H1 (cell line): ENCODE data around the gene FBN3. TPM values are rescaled to one million over a fixed set of nuclear protein-coding genes. Genes with fewer than 3 reads are reported as not detected.

Source experiments
- CTCF ChIA-PET: fragments of 300-600 bp; sonication (Branson Sonifier 250); formaldehyde crosslinking; loops from one replicate; lab custom pipeline; 2021; ENCODE audit not compliant: partially characterized antibody; lab: Charles Lee
- POLR2A ChIA-PET: fragments of 300-600 bp; sonication (Branson Sonifier 250); formaldehyde crosslinking; loops from one replicate; lab custom pipeline; 2021; ENCODE audit warnings: inconsistent platforms; ENCODE audit not compliant: partially characterized antibody; lab: Charles Lee
- DNase-seq, 2 experiments: peaks; one replicate each; pipeline versions ENCODE4 v3.0.0 to v3.0.0-alpha.2; 2010 to 2022; ENCODE audit warnings: low spot score in 2 of 2, low read depth in 1 of 2, mixed read lengths in 1 of 2
- FAIRE-seq: peaks from 2 replicates; lab custom pipeline; 2011; peaks lifted over from hg19 to GRCh38; lab: Jason Lieb, UNC
- H2AFZ ChIP-seq: 2 replicates; pipeline ENCODE4 v1.8.1; 2012; ENCODE audit warnings: low read length, inconsistent platforms
- H2AK5ac ChIP-seq: 2 replicates; pipeline ENCODE4 v1.6.1; 2013; ENCODE audit warnings: low read depth, low read length
- H2BK120ac ChIP-seq: replicated peaks from 2 replicates; pipeline ENCODE3; 2013; ENCODE audit warnings: low read depth, low read length, inconsistent platforms
- H2BK12ac ChIP-seq: 2 replicates; pipeline ENCODE4 v1.6.1; 2013; ENCODE audit warnings: low read depth, low read length
- H2BK15ac ChIP-seq: 2 replicates; pipeline ENCODE4 v1.6.1; 2013; ENCODE audit warnings: low read length
- H2BK20ac ChIP-seq: 2 replicates; pipeline ENCODE4 v1.6.1; 2013; ENCODE audit warnings: low read length
- H2BK5ac ChIP-seq: 2 replicates; pipeline ENCODE4 v1.6.1; 2013; ENCODE audit warnings: low read depth, low read length
- H3K14ac ChIP-seq: 2 replicates; pipeline ENCODE4 v1.6.1; 2013; ENCODE audit warnings: inconsistent platforms; ENCODE audit not compliant: insufficient read length
- H3K18ac ChIP-seq: 2 replicates; pipeline ENCODE4 v1.6.1; 2013; ENCODE audit warnings: low read length; ENCODE audit errors: extremely low read depth
- H3K23ac ChIP-seq: 2 replicates; pipeline ENCODE4 v1.6.1; 2013; ENCODE audit warnings: inconsistent platforms; ENCODE audit not compliant: insufficient read length
- H3K23me2 ChIP-seq: 2 replicates; pipeline ENCODE4 v1.6.1; 2013; ENCODE audit warnings: low read depth, low read length
- H3K27ac ChIP-seq: 2 replicates; pipeline ENCODE4 v1.6.1; 2011; ENCODE audit warnings: low read depth, low read length, inconsistent platforms
- H3K27me3 ChIP-seq, 4 experiments: replicated peaks in 1 of 4; 1 replicate in 1 of 4; 2 replicates in 3 of 4; pipeline versions ENCODE4 v1.6.1 to v1.8.1; 2011 to 2013; ENCODE audit warnings: low read length in 3 of 4, mild to moderate bottlenecking in 3 of 4, inconsistent platforms in 2 of 4, mixed read lengths in 2 of 4, moderate library complexity in 1 of 4; ENCODE audit not compliant: control insufficient read depth in 3 of 4, insufficient read depth in 3 of 4; ENCODE audit errors: extremely low read depth in 1 of 4
- H3K36me3 ChIP-seq, 4 experiments: 2 replicates each; pipeline versions ENCODE4 v1.6.1 to v1.8.1; 2011 to 2013; ENCODE audit warnings: mild to moderate bottlenecking in 4 of 4, low read length in 3 of 4, moderate library complexity in 2 of 4, control low read depth in 1 of 4, inconsistent platforms in 1 of 4; ENCODE audit not compliant: insufficient read depth in 4 of 4, control insufficient read depth in 2 of 4
- H3K4ac ChIP-seq: replicated peaks from 2 replicates; pipeline ENCODE3; 2013; ENCODE audit warnings: low read length, low read depth, mixed read lengths, inconsistent platforms; ENCODE audit not compliant: insufficient read length
- H3K4me1 ChIP-seq, 4 experiments: replicated peaks in 1 of 4; 1 replicate in 1 of 4; 2 replicates in 3 of 4; pipeline versions ENCODE4 v1.6.1 to v1.8.1; 2011 to 2013; ENCODE audit warnings: low read length in 3 of 4, inconsistent platforms in 2 of 4, mixed read lengths in 1 of 4; ENCODE audit not compliant: insufficient read depth in 4 of 4, control insufficient read depth in 3 of 4
- H3K4me2 ChIP-seq, 2 experiments: 2 replicates each; pipeline versions ENCODE4 v1.6.1 to v1.8.1; 2011 to 2013; ENCODE audit warnings: low read depth in 2 of 2, low read length in 2 of 2, control low read depth in 1 of 2, inconsistent platforms in 1 of 2, mild to moderate bottlenecking in 1 of 2; ENCODE audit not compliant: insufficient read depth in 1 of 2
- H3K4me3 ChIP-seq, 4 experiments: fragments of 200-600, 300-600 bp in 1 of 4; sonication (generic), shearing (Covaris generic), sonication (Bioruptor Twin) in 1 of 4; 2 replicates each; pipeline versions ENCODE4 v1.5.1 to v1.8.1; 2011 to 2016; ENCODE audit warnings: low read length in 4 of 4, low read depth in 3 of 4, control low read depth in 2 of 4, inconsistent platforms in 2 of 4, mild to moderate bottlenecking in 2 of 4, mixed read lengths in 1 of 4, moderate library complexity in 1 of 4; ENCODE audit not compliant: insufficient read depth in 2 of 4; ENCODE audit errors: extremely low read depth in 1 of 4
- H3K56ac ChIP-seq: replicated peaks from 2 replicates; pipeline ENCODE3; 2013; ENCODE audit warnings: low read depth, mild to moderate bottlenecking, mixed read lengths, low read length, inconsistent platforms; ENCODE audit not compliant: insufficient read length
- H3K79me1 ChIP-seq: 2 replicates; pipeline ENCODE4 v1.6.1; 2013; ENCODE audit warnings: low read depth, low read length, control low read depth
- H3K79me2 ChIP-seq, 2 experiments: 2 replicates each; pipeline versions ENCODE4 v1.6.1 to v1.8.1; 2012 to 2013; ENCODE audit warnings: low read length in 2 of 2, mild to moderate bottlenecking in 2 of 2, inconsistent platforms in 1 of 2; ENCODE audit not compliant: insufficient read depth in 2 of 2, control insufficient read depth in 1 of 2
- H3K9ac ChIP-seq, 4 experiments: replicated peaks in 1 of 4; 1 replicate in 1 of 4; 2 replicates in 3 of 4; pipeline versions ENCODE4 v1.6.1 to v1.8.1; 2011 to 2013; ENCODE audit warnings: low read depth in 3 of 4, low read length in 3 of 4, control low read depth in 2 of 4, mild to moderate bottlenecking in 2 of 4, moderate library complexity in 2 of 4, inconsistent platforms in 1 of 4; ENCODE audit errors: extremely low read depth in 1 of 4
- H3K9me3 ChIP-seq, 2 experiments: 2 replicates each; pipeline versions ENCODE4 v1.6.1 to v1.8.1; 2012 to 2013; ENCODE audit warnings: mild to moderate bottlenecking in 2 of 2, moderate library complexity in 2 of 2, control low read depth in 1 of 2, inconsistent platforms in 1 of 2, low read depth in 1 of 2, low read length in 1 of 2, mixed read lengths in 1 of 2; ENCODE audit not compliant: insufficient read depth in 2 of 2
- H4K20me1 ChIP-seq, 2 experiments: replicated peaks in 1 of 2; 2 replicates each; pipeline versions ENCODE3 to v1.8.1; 2011 to 2013; ENCODE audit warnings: inconsistent platforms in 2 of 2, low read length in 2 of 2, mild to moderate bottlenecking in 1 of 2; ENCODE audit not compliant: insufficient read depth in 2 of 2, control insufficient read depth in 1 of 2
- H4K5ac ChIP-seq: 2 replicates; pipeline ENCODE4 v1.6.1; 2013; ENCODE audit warnings: low read length, low read depth, mixed read lengths, inconsistent platforms; ENCODE audit not compliant: insufficient read length
- H4K8ac ChIP-seq: 2 replicates; pipeline ENCODE4 v1.8.0; 2013; ENCODE audit warnings: mild to moderate bottlenecking, moderate library complexity, low read length, inconsistent platforms; ENCODE audit not compliant: insufficient read depth; ENCODE audit errors: extremely low read depth
- H4K91ac ChIP-seq: replicated peaks from 2 replicates; pipeline ENCODE3; 2013; ENCODE audit warnings: low read length, mixed read lengths, inconsistent platforms; ENCODE audit not compliant: insufficient read length
- BACH1 ChIP-seq: IDR thresholded peaks from 2 replicates; pipeline ENCODE4 v1.6.1; 2012; ENCODE audit warnings: low read length, improper control_type of control experiment
- MAX ChIP-seq: IDR thresholded peaks from 2 replicates; pipeline ENCODE4 v1.6.1; 2012; ENCODE audit warnings: inconsistent platforms
- RAD21 ChIP-seq, 2 experiments: IDR thresholded peaks in 1 of 2; conservative IDR thresholded peaks in 1 of 2; 2 replicates each; pipeline ENCODE4 v1.6.1; 2011; ENCODE audit warnings: low read depth in 2 of 2, low read length in 2 of 2, improper control_type of control experiment in 1 of 2, inconsistent platforms in 1 of 2, mild to moderate bottlenecking in 1 of 2, moderate library complexity in 1 of 2
- RFX5 ChIP-seq: IDR thresholded peaks from 2 replicates; pipeline ENCODE4 v1.6.1; 2011; ENCODE audit warnings: low read depth, low read length, improper control_type of control experiment, borderline replicate concordance
- RXRA ChIP-seq: IDR thresholded peaks from 2 replicates; pipeline ENCODE4 v1.6.1; 2011; ENCODE audit warnings: low read depth, mild to moderate bottlenecking, low read length, moderate library complexity; ENCODE audit not compliant: insufficient read depth
- WGBS, 2 experiments: shearing (Covaris generic) in 1 of 2; methylation state at CpG; one replicate each; pipeline versions ENCODE4 v1.1.6 to v1.1.7; 2013 to 2015; ENCODE audit warnings: low lambda C conversion rate in 2 of 2, mixed read lengths in 2 of 2, inconsistent platforms in 1 of 2, low coverage in 1 of 2, missing lambda C conversion rate in 1 of 2; ENCODE audit not compliant: insufficient replicate concordance in 2 of 2, insufficient coverage in 1 of 2, insufficient read length in 1 of 2; ENCODE audit errors: extremely low coverage in 1 of 2, missing lambda C conversion rate in 1 of 2; 5-methylcytosine and 5-hydroxymethylcytosine counted together
- polyA plus RNA-seq, 7 experiments: library from polyadenylated mRNA; depleted of rRNA in 3 of 7; stranded (reverse) in 5 of 7; unstranded in 2 of 7; fragments of >200 nt in 5 of 7; fragments of 200-250 nt in 2 of 7; gene quantifications; 1 replicate in 5 of 7; 2 replicates in 1 of 7; 4 replicates in 1 of 7; pipeline versions ENCODE4 v1.2.1 to v1.2.3, GENCODE V29; 2011 to 2013; ENCODE audit warnings: missing spikeins in 2 of 7, mixed read lengths in 2 of 7
- total RNA-seq: library from RNA; stranded (reverse); fragmentation: NEBNext Ultra II Directional; extraction: Animal tissue kit (Norgen Biotek cat#: 25700); gene quantifications from 2 replicates; pipeline ENCODE4 v1.2.1, GENCODE V29; 2021

The FBN3 gene
- total and polyA plus RNA-seq, 2 of the 8 experiments (the other 6 are each of a cell fraction or from before 2014, with no cell fraction given), result 37.1 to 38.7 TPM

- 95% methylated on average over 14 of the region's 14 CpGs; no CpG with 5 or more reads in 1 of the 2 experiments for WGBS, 2 experiments
- DNase-seq, result no peak
- H3K79me2 ChIP-seq, result peaks cover 0 to 19% of the 10 kb centered on the region in 2 experiments; a peak in 1 of 4 replicates
- no peak overlapping the region for H2AK5ac ChIP-seq
- no peak overlapping the region for H2BK120ac ChIP-seq
- no peak overlapping the region for H2BK15ac ChIP-seq
- no peak for TF ChIP-seq BACH1
- TF ChIP-seq RXRA, result no peak
- TF ChIP-seq RFX5, result no peak
- no peak for TF ChIP-seq RAD21 (IDR thresholded peaks at IDR 0.05 in 1 of 2, conservative IDR thresholded peaks at IDR 0.05 in 1 of 2; ENCODE audit: low read depth in 2 of 2, low read length in 2 of 2)
- no peak for TF ChIP-seq MAX
- TF ChIP-seq, all 59 proteins: peak for 0
- Histone ChIP-seq H2BK20ac (no peak overlapping the region), H3K9ac (no peak overlapping the region), H4K8ac (no peak overlapping the region), H3K4me3 (no peak overlapping the region), H3K79me1 (peaks cover 11% of the 10 kb centered on the region), H3K23ac (no peak overlapping the region), H3K27ac (no peak overlapping the region), H3K56ac (no peak overlapping the region), H3K4me2 (no peak overlapping the region), H2AFZ (no peak overlapping the region), H3K9me3 (no peaks in the 10 kb centered on the region), H3K18ac (no peak overlapping the region), H4K20me1 (no peaks in the 10 kb centered on the region), H2BK12ac (no peak overlapping the region), H3K36me3 (peaks cover 0 to 3% (median 0%) of the 10 kb centered on the region in 4 experiments; a peak in 3 of 8 replicates), H4K5ac (no peak overlapping the region), H3K23me2 (no peaks in the 10 kb centered on the region; the same call in 1 of the 2 replicates), H3K27me3 (no peaks in the 10 kb centered on the region), H4K91ac (no peak overlapping the region), H2BK5ac (no peak overlapping the region), H3K4ac (no peak overlapping the region), H3K4me1 (peaks cover 0 to 19% (median 9%) of the 10 kb centered on the region in 4 experiments; a peak in 6 of 7 replicates), H3K14ac (no peak overlapping the region)
- CTCF ChIA-PET, result interaction anchor here (0.6 to 1.2 kb wide), 4 partner anchors 10 to 130 kb away, joined by 3 to 5 read pairs (median 3); no protein-coding TSS in a partner anchor
- POLR2A ChIA-PET, result interaction anchor here (1.3 kb wide), 1 partner anchor 13 kb away, joined by 3 read pairs; no protein-coding TSS in a partner anchor
- FAIRE-seq, result no peak
Measured at GRCh38 chr19:8144273-8144995, 5.0 kb downstream of the FBN3 start.
